GM18507 (cell line): ENCODE data around the gene RMRP.

ENCODE experiments used
- DNase-seq: peaks from one replicate; pipeline ENCODE4 v3.0.0; 2011; ENCODE audit warnings: low read depth; ENCODE audit not compliant: insufficient read length; ENCODE audit errors: extremely low spot score
- FAIRE-seq: peaks from 2 replicates; lab custom pipeline; 2011; peaks lifted over from hg19 to GRCh38; lab: Jason Lieb, UNC

The RMRP gene

DNA sequence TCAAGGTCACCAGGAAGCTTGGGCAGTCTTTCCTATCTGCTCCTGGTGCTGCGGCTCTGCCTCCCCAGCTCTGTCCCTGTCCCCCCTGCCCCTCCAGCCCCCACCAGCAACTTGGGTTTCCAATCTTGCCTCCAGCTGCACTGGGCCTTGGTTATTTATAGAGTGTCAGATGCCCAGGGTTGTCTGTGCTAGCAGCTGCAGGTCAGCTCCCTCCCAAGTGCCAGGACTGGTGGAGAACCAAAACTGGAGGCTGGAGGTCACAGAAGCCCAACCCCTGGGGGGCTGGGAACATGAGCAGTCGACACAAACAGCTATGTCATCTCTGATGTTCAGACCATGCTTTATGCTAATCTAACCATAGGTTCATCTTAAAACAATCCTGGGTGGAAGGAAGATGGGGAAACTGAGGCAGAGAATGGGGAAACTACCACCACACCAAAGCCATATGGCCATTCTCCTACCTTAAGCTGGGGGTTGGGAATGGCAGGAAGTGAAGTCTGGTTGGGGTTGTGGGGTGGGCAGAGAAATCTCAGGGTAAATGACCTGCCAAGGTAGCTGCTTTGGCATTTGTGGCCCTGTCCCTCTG, 30.2 kb upstream of the RMRP start:
- DNase-seq, result no peak
- no peak for FAIRE-seq

DNA sequence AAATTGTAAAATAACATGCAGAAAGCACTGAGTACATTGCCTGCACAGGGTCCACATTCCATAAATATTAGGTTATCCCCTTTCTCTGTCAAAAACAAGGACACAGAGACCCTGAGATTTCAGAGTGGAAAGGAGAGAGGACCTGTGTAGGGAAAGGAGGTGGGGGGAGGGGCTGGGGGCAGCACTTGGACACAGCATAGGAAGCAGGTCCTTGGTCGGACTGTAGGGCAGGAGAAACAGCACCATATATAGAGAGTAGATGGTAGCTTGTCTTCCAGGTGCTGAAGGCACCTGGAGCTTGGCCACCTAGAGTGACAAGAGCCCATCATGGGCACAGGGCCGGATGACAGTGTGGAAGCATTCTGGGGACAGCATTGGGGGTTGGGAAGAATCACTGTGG, 29.5 kb upstream of the RMRP start:
- FAIRE-seq, result no peak
- DNase-seq, result no peak

DNA sequence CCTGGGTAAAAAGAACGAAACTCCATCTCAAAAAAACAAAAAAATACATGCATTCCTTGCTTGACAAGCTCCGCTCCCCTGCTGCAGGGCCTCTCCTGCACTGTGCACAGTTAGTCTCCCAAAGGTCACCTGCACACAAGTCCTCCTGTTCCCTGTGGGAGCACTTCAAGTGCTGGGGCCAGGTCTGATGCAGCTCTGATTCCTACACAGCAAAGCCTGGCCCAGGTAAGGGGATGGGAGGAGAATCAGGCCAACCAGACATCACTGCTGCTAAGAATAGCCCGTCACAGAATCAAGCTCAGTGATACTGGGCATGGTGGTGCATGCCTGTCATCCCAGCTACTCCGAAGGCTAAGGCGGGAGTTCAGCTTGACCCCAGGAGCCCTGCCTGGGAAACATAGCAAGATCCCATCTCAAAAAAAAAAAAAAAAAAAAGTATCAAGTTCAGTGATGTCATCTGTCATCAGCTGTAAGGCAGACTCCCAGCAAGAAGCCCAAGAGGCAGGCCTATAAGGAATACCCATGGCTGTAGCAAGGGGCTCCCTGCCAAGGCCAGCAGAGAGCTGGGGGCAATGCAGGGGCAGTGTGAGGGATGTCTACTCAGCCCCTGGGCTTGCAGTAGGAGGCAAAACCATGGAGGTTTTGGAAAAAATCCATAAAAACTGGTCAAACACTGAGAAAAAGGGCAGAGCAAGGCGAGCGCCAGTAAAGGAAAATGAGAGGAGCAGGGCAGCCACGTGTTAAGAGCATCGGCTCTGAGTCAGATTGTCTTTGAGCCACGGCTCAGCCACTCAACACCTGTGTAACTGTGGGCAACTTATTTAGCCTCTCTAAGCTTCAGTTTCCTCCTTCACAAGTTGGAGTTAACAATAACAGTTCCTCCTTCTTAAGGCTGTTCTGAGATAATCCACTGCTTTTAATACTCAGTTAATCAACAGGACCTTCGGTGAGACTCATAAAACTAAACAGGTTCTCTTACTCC, 28.7 kb upstream of the RMRP start:
- DNase-seq (no peak), FAIRE-seq (no peak)

DNA sequence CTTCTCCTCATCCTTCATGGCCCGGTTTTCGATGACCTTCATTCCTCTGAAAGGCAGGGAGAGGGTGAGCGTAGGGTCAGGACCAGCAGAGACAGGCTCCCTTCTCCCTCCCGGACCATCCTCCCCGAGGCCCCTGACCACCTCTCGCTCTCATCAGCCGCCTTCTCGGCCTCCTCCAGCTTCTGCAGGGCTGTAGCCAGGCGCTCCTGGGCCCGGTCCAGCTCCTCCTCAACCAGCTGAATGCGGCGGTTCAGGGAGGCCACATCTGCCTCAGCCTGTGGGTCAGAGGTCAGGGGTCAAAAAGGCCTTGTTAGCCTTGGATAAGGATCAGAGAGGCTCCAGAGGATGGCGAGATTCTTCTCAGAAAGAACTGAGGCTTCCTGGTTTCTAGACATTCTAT, 27.7 kb upstream of the RMRP start:
- DNase-seq (no peak), FAIRE-seq (no peak)

DNA sequence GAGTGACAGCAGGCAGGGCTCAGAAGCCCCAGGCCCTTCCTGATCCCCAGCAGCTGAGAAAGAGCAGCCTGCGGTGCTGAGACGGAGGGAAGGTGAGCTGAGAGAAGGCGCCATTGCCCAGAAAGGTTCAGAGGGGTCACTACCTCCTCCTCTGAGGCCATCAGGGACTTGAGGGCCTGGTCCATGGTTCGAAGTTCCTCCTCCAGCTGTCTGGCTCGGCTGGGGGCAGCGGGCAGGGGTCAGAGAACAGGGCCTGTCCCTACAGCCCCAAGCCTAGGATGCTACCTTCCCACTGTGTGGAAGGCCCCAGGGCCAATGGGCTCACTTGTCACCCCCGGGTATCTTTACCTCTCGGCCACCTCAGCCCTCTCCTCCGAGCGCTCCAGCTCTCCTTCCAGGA, 27.1 kb upstream of the RMRP start:
- FAIRE-seq, result no peak
- DNase-seq, result no peak

DNA sequence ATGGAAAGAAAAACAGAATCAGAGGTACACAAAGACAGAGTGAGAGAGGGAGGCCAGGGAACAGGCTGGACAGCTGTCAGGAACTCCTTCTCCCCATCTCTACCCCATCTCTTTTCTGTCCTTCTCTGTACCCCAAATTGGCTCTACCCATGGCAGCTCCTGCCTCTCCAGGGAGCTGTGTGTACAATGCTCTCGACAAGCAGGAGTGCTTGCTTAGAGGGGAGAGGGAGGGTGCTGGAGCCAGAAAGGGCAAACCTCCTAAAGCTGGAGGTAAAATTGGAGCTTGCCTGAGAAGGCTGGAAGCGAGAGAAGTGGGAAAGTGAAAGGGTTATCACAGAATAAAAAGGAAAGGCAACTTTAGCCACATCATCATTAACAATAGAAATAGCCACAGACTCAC, 25.5 kb upstream of the RMRP start:
- FAIRE-seq, result no peak
- DNase-seq, result no peak

DNA sequence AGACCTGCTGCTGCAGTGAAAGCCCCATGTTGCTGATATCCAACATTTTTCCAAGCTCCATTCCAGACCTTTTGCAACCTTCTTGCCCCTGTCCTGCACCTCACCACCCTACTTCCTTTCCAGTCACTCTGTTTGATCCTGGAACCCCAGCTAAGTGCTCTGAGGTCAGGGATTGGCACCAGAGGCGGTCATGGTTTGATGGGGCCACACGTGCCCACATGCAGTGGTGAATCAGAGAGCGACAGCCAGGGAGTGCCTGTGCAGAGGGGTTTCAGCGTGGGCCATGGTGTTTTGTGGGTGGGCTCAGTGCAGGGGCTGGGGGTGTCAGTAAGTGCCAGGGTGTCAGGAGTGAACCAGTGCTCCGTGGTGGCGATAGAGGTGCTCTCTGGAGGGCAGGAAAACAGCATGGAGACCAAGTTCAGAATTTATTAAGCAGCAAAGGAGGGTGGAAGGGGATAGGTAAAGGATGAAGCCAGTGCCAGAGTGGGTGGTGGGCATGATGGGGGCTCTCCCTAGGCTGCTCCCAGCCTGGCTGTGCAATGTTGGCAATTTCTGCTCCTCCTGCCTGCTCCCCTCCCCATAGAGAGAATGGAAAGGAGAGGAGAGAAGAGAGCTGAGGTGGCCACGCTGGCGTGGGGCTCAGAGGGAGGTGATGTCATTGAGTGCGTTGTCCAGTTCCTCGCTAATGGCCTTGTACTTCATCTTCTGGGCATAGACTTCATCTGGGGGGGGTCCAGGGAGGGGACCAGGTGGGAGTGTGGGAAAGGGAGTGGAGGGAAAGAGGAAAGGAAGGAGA, 24.9 kb upstream of the RMRP start:
- DNase-seq (no peak), FAIRE-seq (no peak)

DNA sequence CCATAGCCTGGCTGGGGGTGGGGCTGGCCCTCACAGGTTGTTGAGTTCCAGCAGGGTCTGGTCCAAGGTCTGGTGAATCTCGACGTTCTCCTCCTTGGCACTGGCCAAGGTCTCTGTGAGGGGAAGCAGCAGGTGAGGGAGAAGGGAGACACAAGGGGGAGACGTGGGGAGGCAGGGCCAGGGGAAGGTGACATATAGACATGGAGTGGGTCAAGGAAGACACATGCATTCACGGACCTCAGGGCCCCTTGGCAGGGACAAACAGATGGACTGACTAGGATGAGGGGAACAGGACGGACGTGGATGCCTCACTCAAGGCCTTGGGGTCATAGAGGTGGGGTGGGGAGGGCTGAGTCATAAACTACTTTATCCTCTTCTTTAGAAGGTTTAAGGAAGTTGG, 24.2 kb upstream of the RMRP start:
- FAIRE-seq (no peak), DNase-seq (no peak)

DNA sequence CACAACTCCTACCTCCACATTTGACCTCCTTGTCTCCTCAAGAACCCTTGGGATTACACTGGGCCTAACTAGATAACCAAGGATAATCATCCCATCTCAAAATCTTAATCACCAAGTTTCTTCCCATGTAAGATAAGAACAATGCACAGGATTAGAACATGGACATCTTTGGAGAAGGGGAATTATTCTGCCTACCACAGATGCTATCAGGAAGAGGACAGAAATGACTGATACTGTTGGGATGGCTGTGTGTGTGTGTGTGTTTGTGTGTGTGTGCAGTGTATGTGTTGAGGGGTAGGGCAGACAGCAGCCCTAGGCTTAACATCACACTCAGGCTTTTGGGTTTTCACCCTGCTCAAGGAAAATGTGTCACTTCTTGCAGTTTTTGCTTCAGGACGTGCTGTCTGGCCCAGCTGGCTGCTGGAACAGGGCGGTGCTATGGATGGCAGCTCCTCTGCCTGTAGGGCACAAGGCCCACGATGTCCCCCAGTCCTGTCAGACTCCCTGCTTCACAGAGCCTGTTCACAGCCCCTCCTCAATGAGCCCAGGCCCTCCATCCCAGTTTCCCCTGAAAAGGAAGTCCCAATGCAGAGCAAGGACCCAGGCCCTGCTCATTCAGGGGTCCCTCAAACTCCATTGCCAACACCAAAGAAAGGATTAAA, 23.7 kb upstream of the RMRP start:
- FAIRE-seq (peak; percentile 5), DNase-seq (no peak)

DNA sequence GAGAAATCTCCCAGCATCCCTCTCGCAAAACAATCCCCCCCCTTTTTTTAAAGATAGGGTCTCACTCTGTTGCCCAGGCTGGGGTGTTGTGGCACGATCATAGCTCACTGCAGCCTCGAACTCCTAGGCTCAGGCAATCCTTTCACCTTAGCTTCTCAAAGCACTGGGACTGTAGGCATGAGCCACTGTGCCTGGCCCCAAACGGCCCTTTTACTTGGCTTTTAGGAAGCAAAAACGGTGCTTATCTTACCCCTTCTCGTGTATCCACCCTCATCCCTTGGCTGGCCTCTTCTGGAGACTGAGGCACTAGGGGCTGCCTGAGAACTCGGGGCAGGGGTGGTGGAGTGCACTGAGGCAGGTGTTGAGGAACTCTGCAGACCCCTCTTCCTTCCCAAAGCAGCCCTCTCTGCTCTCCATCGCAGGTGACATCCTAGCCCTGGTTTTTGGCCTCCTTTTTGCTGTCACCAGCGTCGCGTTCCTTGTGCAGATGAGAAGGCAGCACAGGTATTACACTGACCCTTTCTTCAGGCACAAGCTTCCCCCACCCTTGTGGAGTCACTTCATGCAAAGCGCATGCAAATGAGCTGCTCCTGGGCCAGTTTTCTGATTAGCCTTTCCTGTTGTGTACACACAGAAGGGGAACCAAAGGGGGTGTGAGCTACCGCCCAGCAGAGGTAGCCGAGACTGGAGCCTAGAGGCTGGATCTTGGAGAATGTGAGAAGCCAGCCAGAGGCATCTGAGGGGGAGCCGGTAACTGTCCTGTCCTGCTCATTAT, 22.7 kb upstream of the RMRP start:
- DNase-seq (no peak), FAIRE-seq (peak; percentile 49)

DNA sequence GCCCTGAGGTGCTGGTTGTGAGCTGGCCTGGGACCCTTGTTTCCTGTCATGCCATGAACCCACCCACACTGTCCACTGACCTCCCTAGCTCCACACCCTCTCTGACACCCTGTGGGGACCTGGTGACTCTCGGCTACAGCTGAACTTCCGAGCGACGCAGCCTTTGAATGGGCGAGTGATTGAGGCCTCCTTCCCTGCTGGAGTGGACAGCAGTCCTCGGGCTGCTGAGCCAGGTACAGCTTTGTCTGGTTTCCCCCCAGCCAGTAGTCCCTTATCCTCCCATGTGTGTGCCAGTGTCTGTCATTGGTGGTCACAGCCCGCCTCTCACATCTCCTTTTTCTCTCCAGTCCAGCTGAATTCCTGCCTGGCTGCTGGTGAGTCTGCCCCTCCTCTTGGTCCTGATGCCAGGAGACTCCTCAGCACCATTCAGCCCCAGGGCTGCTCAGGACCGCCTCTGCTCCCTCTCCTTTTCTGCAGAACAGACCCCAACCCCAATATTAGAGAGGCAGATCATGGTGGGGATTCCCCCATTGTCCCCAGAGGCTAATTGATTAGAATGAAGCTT, 22.0 kb upstream of the RMRP start:
- DNase-seq, result no peak
- FAIRE-seq, result no peak

DNA sequence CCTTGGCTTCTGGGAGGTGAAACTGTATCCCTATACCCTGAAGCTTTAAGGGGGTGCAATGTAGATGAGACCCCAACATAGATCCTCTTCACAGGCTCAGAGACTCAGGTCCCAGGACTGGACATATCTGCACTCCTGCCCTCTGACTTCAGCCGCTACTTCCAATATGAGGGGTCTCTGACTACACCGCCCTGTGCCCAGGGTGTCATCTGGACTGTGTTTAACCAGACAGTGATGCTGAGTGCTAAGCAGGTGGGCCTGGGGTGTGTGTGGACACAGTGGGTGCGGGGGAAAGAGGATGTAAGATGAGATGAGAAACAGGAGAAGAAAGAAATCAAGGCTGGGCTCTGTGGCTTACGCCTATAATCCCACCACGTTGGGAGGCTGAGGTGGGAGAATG, 21.3 kb upstream of the RMRP start:
- no peak for FAIRE-seq
- no peak for DNase-seq

DNA sequence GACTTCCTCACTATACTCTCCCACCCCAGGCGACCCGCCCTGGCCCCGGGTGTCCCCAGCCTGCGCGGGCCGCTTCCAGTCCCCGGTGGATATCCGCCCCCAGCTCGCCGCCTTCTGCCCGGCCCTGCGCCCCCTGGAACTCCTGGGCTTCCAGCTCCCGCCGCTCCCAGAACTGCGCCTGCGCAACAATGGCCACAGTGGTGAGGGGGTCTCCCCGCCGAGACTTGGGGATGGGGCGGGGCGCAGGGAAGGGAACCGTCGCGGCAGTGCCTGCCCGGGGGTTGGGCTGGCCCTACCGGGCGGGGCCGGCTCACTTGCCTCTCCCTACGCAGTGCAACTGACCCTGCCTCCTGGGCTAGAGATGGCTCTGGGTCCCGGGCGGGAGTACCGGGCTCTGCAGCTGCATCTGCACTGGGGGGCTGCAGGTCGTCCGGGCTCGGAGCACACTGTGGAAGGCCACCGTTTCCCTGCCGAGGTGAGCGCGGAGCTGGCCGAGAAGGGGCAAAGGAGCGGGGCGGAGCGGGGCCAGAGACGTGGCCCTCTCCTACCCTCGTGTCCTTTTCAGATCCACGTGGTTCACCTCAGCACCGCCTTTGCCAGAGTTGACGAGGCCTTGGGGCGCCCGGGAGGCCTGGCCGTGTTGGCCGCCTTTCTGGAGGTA, 18.0 kb upstream of the RMRP start:
- no peak for FAIRE-seq
- DNase-seq, result no peak

DNA sequence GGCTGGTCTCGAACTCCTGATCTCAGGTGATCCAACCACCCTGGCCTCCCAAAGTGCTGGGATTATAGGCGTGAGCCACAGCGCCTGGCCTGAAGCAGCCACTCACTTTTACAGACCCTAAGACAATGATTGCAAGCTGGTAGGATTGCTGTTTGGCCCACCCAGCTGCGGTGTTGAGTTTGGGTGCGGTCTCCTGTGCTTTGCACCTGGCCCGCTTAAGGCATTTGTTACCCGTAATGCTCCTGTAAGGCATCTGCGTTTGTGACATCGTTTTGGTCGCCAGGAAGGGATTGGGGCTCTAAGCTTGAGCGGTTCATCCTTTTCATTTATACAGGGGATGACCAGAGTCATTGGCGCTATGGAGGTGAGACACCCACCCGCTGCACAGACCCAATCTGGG, 17.4 kb upstream of the RMRP start:
- no peak for FAIRE-seq
- no peak for DNase-seq

DNA sequence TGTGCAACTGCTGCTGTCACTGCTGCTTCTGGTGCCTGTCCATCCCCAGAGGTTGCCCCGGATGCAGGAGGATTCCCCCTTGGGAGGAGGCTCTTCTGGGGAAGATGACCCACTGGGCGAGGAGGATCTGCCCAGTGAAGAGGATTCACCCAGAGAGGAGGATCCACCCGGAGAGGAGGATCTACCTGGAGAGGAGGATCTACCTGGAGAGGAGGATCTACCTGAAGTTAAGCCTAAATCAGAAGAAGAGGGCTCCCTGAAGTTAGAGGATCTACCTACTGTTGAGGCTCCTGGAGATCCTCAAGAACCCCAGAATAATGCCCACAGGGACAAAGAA, 16.2 kb upstream of the RMRP start:
- no peak for DNase-seq
- FAIRE-seq, result no peak

DNA sequence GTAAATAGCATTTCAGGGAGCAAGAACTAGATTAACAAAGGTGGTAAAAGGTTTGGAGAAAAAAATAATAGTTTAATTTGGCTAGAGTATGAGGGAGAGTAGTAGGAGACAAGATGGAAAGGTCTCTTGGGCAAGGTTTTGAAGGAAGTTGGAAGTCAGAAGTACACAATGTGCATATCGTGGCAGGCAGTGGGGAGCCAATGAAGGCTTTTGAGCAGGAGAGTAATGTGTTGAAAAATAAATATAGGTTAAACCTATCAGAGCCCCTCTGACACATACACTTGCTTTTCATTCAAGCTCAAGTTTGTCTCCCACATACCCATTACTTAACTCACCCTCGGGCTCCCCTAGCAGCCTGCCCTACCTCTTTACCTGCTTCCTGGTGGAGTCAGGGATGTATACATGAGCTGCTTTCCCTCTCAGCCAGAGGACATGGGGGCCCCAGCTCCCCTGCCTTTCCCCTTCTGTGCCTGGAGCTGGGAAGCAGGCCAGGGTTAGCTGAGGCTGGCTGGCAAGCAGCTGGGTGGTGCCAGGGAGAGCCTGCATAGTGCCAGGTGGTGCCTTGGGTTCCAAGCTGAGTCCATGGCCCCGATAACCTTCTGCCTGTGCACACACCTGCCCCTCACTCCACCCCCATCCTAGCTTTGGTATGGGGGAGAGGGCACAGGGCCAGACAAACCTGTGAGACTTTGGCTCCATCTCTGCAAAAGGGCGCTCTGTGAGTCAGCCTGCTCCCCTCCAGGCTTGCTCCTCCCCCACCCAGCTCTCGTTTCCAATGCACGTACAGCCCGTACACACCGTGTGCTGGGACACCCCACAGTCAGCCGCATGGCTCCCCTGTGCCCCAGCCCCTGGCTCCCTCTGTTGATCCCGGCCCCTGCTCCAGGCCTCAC, 15.6 kb upstream of the RMRP start, which contains the start of gene CA9:
Gene CA9 (plus strand): TSS at position 797 of the 893 bp plus-strand sequence. CDS start 32 bp downstream, at position 829.
- FAIRE-seq (no peak), DNase-seq (no peak)

DNA sequence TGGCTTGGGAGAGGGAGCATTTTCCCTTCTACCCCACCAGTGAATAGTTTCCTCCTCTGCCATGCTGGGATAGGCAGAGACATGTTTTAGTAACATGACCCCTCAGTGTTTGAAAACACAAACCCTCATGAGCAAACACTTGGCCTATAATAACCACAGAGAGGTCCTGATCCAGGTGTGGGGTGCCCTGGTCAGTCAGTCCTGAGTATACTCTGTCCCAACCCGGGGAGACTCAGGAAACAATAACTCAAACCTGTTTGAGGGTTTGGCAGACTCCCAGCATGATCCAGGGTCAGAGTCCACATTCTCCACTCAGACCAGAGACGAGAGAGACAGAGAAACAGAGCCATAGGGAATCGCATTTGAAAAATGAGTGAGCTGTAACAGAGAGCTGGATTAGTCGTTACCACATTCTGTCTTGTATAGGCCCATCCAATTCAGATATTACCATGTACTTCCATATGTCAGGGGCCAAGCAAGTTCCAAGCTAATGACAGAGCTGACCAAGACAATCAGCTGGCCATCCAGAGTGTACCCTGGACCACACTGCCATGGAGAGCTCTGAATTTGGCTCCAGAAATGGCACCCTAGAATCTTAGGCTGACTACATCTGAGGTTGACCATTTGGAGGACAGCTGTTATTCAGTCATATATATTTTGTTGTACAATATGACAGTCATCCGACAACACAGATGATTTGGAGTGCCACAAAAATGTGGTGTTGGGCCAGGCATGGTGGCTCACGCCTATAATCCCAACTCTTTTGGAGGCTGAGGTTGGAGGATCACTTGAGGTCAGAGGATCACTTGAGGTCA, 11.7 kb upstream of the RMRP start:
- DNase-seq (no peak), FAIRE-seq (no peak)
